Breast epithelium (tissue), 3 donors: Measurements from ENCODE around the gene CYP24A1.

Source experiments
- POLR2AphosphoS5 ChIP-seq, 3 donors: sonication (generic); formaldehyde crosslinking; IDR thresholded peaks; one replicate each; pipeline ENCODE4 v1.6.1; 2017; ENCODE audit warnings: antibody characterized with exemption in 3 of 3
- TF ChIP-seq, protein P1 (sequence below), 3 donors: fragments of 450-650 bp; IDR thresholded peaks; one replicate each; pipeline ENCODE4 v1.5.1; 2016 to 2017; ENCODE audit warnings: antibody characterized with exemption in 3 of 3, mild to moderate bottlenecking in 3 of 3, moderate library complexity in 3 of 3

DNA sequence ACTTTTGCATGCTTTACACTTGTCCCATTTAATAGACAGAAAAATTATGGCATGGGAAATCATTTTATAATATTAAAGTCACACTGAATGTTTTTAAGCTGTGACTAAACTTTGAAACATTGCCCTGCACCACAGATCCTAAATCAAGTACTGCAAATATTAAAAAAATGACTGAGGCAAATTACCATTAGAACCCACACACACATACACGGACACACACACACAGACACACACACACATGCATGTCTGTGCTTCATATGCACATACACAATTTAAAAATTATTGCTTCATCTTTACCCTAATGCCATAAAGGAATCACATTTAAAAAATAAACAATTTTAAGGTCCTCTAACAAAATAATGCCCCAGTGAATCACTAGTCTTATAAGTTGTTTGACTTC, 19.9 kb downstream of the CYP24A1 start:
- TF ChIP-seq, protein P1, sequence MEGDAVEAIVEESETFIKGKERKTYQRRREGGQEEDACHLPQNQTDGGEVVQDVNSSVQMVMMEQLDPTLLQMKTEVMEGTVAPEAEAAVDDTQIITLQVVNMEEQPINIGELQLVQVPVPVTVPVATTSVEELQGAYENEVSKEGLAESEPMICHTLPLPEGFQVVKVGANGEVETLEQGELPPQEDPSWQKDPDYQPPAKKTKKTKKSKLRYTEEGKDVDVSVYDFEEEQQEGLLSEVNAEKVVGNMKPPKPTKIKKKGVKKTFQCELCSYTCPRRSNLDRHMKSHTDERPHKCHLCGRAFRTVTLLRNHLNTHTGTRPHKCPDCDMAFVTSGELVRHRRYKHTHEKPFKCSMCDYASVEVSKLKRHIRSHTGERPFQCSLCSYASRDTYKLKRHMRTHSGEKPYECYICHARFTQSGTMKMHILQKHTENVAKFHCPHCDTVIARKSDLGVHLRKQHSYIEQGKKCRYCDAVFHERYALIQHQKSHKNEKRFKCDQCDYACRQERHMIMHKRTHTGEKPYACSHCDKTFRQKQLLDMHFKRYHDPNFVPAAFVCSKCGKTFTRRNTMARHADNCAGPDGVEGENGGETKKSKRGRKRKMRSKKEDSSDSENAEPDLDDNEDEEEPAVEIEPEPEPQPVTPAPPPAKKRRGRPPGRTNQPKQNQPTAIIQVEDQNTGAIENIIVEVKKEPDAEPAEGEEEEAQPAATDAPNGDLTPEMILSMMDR (IDR thresholded peaks at IDR 0.05): no peak
- no peak for TF ChIP-seq POLR2AphosphoS5 (IDR thresholded peaks at IDR 0.05)
